Measurements from ENCODE around the gene MALSU1. TPM values are rescaled to one million over a fixed set of nuclear protein-coding genes. Genes with fewer than 3 reads are reported as not detected.
A peak's percentile ranks its signal among the peaks of the same experiment; 100 is the strongest.

Gene MALSU1
- total RNA-seq (2014; rRNA removed; shearing (Covaris generic)), result 236 TPM in 2 replicates

DNA sequence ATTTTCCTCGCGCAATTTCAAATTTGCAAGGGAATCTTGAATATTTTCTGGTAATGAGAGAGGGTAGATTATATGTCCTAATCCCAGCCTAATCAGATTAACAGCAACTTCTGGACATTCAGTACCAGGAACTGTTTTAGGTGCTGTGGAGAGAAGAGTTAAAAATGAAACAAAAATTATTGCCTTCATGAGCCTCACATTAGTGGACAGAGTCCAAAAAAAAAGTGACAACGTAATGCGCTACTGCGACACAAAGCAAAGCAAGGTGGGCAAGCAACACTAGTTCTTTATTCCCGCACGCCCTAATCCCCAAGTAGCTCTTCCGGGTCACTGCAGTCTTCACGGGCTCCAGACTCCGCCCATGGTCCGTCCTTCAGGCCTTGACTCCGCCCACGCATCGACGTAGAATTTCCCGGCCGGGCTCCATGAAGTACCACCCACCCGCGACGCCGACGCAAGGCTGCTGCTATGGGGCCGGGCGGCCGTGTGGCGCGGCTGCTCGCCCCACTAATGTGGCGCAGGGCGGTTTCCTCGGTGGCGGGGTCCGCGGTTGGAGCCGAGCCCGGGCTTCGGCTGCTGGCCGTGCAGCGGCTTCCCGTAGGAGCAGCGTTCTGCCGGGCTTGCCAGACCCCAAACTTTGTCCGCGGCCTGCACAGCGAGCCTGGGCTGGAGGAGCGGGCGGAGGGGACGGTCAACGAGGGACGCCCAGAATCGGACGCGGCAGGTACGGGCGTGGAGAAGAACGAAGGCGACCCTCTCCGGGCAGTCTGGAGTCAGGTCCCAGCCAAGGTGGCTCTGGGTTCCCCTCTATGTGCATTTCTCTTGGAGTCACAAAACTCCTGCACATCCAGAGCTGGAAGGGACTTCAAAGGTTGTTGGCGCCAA lies at the start of gene MALSU1:
Gene MALSU1, plus strand, starts transcription at position 455 of the 885 bp plus-strand sequence. Its CDS starts 14 bp downstream, at position 469.
- DNase-seq (ENCODE audit: low spot score), result peak; percentile 99

DNA sequence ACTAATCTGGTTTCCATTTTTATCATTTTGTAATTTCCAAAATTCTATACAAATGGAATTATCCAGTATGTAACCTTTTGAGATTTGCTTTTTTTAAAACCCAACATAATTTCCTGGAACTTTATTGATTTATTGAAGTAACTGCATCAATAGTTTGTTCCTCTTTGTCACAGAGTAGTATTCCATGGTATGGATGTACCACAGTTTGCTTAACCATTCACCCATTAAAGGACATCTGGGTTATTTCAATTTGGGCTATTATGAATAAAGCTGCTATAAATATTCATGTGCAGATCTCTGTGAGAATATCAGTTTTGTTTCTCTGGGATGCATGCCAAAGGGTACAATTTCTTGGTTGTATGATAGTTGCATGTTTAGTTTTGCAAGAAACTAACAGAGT lies 49.7 kb upstream of the MALSU1 start:
- no peak for DNase-seq (ENCODE audit: low spot score)

DNA sequence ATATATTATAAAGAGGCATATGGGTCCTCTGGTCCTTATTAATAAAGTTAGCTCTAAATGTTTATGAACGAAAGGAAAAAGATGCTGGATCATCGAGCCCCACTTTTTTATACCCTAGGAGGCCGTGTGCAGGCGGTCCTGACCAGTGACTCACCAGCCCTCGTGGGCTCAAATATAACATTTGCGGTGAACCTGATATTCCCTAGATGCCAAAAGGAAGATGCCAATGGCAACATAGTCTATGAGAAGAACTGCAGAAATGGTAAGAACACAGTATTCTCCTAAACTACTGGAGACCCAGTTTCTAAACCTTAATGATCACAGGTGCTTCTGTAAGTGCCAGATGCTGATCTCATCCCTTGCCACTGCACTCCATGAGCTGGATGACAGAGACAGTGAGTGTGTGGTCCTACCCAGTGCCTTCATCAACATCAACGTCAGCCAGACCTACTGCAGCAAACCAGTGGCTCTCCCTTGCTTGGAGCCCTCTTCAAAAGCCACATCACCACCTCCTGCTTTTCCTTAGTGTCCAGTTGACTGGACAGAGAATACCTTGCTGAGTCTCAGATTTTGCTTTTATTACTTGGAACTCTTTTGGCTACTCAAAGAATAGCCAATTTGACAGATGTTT lies 45.0 kb upstream of the MALSU1 start:
- no peak for DNase-seq (ENCODE audit: low spot score)

DNA sequence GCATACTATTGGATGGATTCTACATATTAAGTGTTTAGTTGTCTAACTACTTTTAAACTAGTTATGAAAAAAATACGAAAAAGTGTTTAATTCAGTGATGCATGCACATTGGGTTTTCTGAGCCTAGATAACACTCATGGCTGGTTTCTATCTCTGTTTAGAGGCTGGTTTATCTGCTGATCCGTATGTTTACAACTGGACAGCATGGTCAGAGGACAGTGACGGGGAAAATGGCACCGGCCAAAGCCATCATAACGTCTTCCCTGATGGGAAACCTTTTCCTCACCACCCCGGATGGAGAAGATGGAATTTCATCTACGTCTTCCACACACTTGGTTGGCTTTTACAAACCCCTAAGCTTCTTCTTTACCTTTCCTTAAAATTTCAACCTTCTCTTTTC lies 42.4 kb upstream of the MALSU1 start:
- no peak for DNase-seq (ENCODE audit: low spot score)

DNA sequence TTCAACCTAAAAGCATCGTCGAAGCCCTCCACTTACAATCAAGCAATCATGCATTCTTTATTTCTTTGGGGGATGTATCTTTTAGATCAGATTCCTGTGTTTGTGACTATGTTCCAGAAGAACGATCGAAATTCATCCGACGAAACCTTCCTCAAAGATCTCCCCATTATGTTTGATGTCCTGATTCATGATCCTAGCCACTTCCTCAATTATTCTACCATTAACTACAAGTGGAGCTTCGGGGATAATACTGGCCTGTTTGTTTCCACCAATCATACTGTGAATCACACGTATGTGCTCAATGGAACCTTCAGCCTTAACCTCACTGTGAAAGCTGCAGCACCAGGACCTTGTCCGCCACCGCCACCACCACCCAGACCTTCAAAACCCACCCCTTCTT lies 38.8 kb upstream of the MALSU1 start:
- DNase-seq (ENCODE audit: low spot score), result no peak

DNA sequence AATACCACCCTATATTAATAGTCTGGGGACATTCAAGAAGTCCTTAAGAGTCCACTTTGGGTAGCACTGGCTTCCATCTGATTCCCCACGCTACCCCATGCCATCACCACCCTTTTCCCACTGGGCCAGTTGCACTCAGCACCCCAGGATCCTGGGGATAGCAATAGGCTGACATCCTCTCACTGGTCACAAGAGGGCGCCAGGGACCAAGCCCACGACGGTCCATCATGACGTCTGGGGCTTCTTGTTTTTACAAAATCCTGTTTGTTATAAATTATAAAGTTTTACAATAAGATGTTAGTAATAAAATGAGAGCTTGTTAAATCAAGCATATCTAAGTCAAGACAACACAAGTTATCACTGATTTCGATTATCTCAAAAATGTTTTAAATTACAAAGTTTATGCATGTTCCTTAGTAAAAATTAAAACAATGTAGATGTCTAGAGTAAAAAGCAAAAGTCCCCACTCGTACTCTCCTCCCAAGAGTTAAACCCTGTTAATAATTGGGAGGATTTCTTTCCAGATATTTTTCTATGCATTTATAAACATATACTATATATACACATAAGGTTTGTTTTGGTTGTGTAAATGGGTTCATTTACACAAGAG lies 37.2 kb upstream of the MALSU1 start:
- DNase-seq (ENCODE audit: low spot score), result peak; percentile 82

DNA sequence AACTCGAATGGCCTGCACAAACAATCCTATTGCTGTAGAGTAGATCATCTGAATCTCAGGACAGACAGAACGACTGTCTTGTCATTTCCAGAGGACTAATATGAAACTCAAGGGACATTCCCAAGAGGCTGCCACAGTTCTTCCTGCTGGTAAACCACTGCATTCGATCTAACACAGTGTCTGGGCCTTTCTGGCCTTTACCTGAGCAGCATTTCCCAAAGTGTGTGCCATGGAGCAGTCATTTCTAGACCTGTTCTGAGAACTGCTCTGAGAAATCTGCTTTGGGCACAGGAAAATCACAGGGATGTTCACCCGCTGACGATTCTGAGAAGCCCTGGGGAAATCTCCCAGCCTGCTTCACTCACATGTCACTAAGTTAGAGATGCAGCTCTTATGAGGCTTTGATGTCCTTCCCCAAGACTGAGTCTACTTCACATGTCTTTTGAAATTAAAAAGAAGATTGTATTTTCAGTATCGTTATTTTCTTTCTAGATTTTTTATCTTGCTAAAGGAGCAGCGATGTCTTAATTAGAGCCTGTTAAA lies 34.2 kb upstream of the MALSU1 start:
- DNase-seq (ENCODE audit: low spot score), result no peak

DNA sequence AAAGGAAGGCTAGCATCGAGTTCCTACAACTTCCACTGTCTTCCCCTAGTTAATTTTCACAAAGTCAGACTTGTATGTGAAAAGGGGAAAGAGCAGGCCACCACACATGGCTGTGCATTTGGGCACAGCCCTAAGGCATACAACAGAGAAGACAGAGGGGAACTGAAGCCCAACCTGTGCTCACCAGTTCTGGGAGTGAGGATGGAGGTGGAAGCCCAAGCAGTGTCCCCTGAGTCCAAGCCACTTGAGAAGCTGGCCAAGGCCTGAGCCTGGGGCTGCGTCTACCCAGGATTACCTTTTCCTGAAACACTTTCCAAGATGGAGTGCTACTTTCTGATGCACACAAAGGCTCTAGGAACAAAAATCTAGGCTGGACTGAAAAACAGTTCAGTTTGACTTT lies 32.2 kb upstream of the MALSU1 start:
- DNase-seq (ENCODE audit: low spot score), result no peak

DNA sequence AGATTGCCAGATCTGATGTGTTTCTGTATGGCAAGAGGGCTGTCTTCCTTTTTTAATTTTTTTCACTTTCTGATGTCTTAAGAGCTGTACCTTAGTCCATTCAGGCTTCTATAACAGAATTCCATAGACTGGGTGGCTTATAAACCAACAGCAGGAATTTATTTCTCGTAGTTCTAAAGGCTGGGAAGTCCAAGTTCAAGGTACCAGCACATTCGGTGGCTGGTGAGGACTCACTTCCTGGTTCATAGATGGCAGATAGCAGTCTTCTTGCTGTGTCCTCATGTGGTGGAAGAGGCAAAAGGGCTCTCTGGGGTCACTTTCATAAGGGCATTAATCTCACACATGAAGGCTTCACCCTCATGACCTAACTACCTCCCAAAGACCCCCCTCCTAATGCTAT lies 31.8 kb upstream of the MALSU1 start:
- DNase-seq (ENCODE audit: low spot score), result no peak

DNA sequence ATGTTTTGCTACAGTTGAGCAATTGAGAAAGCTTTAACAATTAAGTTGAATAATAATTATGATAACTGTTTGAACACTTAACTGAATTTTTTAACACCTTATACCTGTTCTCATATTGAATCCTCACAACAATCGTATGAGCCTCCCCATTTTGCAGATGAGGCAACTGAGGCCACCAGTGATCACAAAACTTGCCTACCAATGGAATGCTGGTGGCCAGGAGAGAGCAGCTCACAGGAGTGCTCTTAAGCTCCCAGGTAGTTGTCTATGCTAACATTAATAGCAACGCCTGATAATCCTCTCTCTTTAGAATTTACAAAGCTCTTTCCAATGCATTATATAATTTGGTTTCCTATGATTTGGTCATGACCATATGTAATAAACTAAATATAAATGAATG lies 31.0 kb upstream of the MALSU1 start:
- no peak for DNase-seq (ENCODE audit: low spot score)

DNA sequence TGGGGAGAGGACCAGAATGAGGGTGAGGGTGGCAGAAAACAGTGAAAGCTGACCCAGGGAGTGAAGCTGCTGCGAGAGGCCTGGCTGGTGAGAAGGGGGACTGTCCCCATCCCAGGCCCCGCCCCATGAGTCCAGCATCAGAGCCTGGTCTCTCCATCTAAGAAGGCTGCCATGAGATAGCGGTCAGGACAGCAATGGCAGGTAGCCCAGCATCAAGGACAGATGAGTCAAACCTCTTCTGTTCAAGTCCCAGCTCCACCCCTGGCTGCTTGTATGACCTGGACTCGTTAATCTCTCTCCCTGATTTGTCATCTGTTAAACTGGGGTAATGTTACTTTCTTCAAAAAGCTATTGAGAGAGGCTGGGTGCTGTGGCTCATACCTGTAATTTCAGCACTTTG lies 30.4 kb upstream of the MALSU1 start:
- no peak for DNase-seq (ENCODE audit: low spot score)

DNA sequence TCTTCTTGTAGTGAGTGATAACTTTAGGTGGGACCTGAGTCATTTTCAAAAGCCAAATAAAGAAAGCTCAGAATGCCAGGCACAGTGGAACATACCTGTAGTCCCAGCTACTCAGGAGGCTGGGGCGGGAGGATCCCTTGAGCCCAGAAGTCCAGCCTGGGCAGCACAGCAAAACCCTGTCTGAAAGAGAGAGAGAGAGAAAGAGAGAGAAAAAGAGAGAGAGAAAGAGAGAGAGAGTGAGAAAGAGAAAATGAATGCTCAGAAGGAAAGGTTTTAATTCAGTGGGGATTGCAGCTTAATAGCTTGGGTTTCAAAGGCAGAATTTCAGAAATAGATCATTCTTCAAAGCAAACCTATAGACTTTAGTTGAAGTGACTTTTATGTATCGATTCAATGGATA lies 26.9 kb upstream of the MALSU1 start:
- DNase-seq (ENCODE audit: low spot score), result no peak

DNA sequence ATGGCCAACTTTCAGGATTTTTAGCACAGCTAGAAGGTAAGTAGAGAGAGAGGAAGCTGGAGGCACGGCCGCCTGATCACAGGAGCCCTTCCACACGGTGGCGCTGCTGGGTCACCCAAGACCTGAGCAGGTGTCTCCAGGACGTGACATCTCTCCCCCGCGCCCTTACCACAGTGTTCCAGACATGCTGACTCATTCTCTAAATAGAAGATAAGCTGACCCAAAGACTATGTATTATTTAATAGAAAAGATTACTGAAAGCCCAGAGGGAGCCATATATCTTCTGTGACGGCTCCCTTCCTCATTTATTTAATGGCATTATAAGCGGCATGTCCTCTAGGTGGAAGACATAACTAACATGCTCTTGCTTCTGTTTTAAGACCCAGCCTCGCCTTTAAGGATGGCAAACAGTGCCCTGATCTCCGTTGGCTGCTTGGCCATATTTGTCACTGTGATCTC lies 26.0 kb upstream of the MALSU1 start:
- peak; percentile 100 for DNase-seq (ENCODE audit: low spot score)

DNA sequence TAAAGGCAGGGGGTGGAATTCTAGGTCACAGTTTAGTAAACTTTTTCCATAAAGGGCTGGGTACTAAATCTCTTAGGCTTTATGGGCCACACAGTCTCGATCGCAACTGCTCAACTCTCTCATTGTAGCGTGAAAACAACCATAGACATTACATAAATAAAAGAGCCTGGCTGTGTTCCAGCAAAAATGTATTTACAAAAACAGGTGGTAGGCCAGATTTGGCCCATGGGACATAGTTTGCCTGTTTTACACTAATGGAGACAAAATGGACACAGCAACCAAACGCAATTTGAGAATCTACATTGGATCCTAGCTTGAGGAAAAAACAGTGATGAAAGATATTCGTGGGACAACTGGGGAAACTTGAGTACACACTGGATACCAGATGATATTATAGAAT lies 23.2 kb upstream of the MALSU1 start:
- DNase-seq (ENCODE audit: low spot score), result no peak

DNA sequence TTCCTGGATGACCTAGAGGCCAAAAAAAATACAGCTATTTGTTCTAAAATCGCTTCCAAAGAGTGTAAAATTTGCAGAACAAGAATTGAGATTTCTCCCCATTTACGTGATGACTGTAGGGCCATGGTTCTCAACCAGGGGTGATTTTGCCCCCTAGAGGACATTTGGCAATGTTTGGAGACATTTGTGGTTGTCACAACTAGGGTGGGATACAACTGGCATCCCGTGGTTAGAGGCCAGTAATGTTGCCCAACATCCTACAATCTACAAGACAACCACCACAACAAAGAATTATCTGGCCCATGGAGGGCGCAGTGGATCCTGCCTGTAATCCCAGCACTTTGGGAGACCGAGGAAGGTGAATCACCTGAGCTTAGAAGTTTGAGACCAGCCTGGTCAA lies 22.8 kb upstream of the MALSU1 start:
- no peak for DNase-seq (ENCODE audit: low spot score)

DNA sequence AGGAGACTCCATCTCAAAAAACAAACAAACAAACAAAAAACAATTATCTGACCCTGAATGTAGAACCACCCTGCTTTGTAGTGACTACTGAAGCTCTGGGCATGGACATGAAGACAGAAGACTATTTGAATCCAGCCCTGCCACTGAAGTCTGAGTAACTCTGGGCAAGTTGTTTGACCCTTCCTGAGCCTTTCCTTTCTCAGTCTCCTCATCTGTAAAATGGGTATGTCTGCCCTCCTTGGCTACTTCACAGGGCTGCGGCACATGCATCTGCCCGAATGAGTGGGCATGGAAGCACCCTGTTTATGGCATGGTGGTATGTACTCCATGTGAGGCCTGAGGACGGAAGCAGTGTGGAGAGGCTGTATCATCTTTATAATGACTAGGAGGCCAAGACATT lies 22.2 kb upstream of the MALSU1 start:
- DNase-seq (ENCODE audit: low spot score), result no peak

DNA sequence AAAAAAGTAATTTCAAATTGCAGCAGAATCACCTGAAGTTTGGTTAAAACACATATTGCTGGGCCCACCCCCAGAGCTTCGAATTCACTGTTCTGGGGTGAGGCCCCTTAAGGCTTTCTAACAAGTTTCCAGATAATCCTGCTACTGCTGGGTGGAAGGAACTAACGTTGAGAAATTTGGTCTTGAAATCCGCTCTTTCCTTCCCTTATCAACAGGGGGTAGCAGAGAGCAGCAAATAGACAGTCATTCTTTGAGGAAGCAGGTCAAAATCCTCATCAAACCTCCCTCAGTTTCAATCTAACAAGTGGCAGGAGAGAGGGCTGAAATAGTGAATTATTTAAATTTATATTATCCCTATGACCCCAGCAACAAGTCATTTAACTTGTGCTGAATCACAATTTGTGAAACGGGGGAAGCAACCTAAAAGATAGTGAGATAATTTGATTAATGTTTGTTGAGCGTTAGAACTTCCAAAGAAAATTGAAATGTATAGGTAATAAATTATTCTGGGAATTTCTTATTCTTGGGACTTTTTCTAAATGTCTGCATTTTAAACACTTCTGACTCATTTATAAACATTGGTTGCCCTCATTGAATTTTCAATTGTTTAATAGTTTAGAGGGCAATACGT lies 21.7 kb upstream of the MALSU1 start:
- DNase-seq (ENCODE audit: low spot score), result peak; percentile 91

DNA sequence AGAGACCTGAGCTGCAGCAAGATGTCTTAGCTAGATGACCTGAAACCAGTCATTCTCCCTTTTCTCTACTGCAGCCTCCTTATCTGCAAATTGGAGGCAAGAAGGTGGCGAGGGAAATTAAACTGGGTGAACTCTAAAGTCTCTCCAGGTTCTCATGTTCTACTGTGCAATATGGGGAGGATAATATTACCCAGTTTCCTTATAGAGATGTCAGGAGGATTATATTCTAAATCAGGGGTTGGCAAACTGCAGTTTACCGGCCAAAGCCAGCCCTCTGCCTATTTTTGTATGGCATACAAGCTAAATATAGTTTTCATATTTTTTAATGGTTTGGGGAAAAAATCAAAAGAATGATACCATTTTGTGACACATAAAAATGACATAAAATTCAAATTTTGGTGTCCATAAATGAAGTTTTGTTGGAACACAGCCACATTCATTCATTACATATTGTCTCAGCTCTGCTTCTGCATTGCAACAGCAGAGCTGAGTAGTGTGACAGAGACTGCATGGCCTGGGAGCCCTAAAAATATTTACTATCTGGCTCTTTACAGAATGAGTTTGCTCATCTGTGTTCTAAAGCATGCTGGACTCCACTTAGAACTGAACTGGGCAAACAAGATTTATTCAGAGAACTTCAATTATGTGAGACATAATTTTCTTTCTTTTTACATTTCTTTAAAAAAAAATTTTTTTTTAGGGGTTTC lies 19.2 kb upstream of the MALSU1 start:
- DNase-seq (ENCODE audit: low spot score), result no peak

DNA sequence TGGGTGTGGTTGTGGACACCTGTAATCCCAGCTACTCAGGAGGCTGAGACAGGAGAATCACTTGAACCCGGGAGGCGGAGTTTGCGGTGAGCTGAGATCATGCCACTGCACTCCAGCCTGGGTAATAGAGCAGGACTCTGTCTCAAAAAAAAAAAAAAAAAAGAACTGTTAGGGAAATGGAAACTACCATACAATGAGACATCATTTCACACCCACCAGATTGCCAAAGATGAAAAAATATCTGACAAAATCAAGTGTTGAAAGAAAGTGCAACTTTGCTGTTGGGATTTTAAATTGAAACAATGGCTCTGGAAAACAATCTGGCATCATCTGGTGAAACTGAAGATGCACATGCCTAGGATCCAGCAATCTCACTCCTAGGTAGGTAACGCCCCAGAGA lies 16.1 kb upstream of the MALSU1 start:
- no peak for DNase-seq (ENCODE audit: low spot score)

DNA sequence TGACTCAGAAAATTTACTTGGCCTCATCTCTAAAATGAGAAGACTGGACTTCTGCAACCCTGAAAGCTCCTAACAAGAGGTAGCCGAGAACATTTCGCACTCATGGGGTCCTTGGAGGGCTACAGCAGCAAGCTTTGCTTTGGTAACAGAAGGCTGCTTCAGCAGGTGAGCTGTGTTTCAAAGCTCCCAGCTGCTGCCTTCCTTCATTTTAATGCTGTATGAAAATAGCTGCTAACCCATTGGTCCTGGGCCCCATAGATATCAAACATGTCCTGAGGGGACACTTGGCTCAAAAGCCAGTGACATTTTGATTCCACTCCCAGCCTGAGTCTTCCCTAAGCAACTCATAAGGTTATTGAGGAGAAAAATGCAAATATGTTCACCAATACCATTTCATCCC lies 14.3 kb upstream of the MALSU1 start:
- DNase-seq (ENCODE audit: low spot score), result no peak
